IMR-90 (cell line): Measurements from ENCODE around the gene MZT2A. TPM values are rescaled to one million over a fixed set of nuclear protein-coding genes. Genes with fewer than 3 reads are reported as not detected.
"Not testable (repeated sequence)": the region's sequence is repeated elsewhere in the genome, so short reads cannot be mapped to it uniquely, and the experiment has no call there.

Experiments
- ATAC-seq: fragments of 200-7000 bp; cut with Tn5 transposase; 2 replicates; pipeline ENCODE4 v1.9.1; 2020; ENCODE audit warnings: low read depth, mild to moderate bottlenecking, moderate library complexity
- BruUV-seq: library from RNA; stranded (reverse); fragments of 400-500 nt; replicated peaks from 2 replicates; lab custom pipeline; 2021; lab: Mats Ljungman, UMichigan
- CTCF ChIA-PET: fragments of 300-600 bp; formaldehyde crosslinking; extraction: SDS; loops from one replicate; lab custom pipeline; 2021; ENCODE audit warnings: antibody characterized with exemption; lab: Yijun Ruan, JAX
- POLR2A ChIA-PET: fragments of 300-600 bp; sonication (Branson Sonifier 250); formaldehyde crosslinking; loops from one replicate; lab custom pipeline; 2022; ENCODE audit warnings: antibody characterized with exemption; ENCODE audit not compliant: unreplicated experiment; lab: Charles Lee
- DNase-seq: peaks from one replicate; pipeline ENCODE4 v3.0.0; 2013
- H2AFZ ChIP-seq: replicated peaks from 2 replicates; pipeline ENCODE3; 2013; ENCODE audit warnings: low read length, mild to moderate bottlenecking; ENCODE audit not compliant: poor library complexity
- H2AK5ac ChIP-seq: 2 replicates; pipeline ENCODE4 v1.6.1; 2013; ENCODE audit warnings: low read depth, low read length, inconsistent platforms
- H2AK9ac ChIP-seq: replicated peaks from 2 replicates; pipeline ENCODE3; 2013; ENCODE audit warnings: mild to moderate bottlenecking, low read depth, low read length, moderate library complexity; ENCODE audit not compliant: poor library complexity
- H2BK120ac ChIP-seq: 2 replicates; pipeline ENCODE4 v1.6.1; 2013; ENCODE audit warnings: low read depth, low read length, inconsistent platforms
- H2BK15ac ChIP-seq: 3 replicates; pipeline ENCODE4 v1.6.1; 2013; ENCODE audit warnings: low read depth, low read length, inconsistent platforms
- H2BK20ac ChIP-seq: 2 replicates; pipeline ENCODE4 v1.6.1; 2013; ENCODE audit warnings: low read depth, mild to moderate bottlenecking, inconsistent platforms, low read length, moderate library complexity
- H2BK5ac ChIP-seq: 2 replicates; pipeline ENCODE4 v1.6.1; 2013; ENCODE audit warnings: mild to moderate bottlenecking, low read depth, low read length, inconsistent platforms; ENCODE audit not compliant: poor library complexity, severe bottlenecking
- H3K14ac ChIP-seq: replicated peaks from 2 replicates; pipeline ENCODE4 v1.6.1; 2013; ENCODE audit warnings: low read depth, low read length, inconsistent platforms
- H3K18ac ChIP-seq: 2 replicates; pipeline ENCODE4 v1.6.1; 2013; ENCODE audit warnings: low read depth, low read length, control low read depth
- H3K23ac ChIP-seq: 2 replicates; pipeline ENCODE4 v1.6.1; 2013; ENCODE audit warnings: low read depth, low read length, inconsistent platforms
- H3K27ac ChIP-seq: 2 replicates; pipeline ENCODE4 v1.5.1; 2013; ENCODE audit warnings: mild to moderate bottlenecking, control low read depth, low read length; ENCODE audit not compliant: insufficient read depth
- H3K27me3 ChIP-seq: 2 replicates; pipeline ENCODE4 v1.6.1; 2013; ENCODE audit warnings: low read length; ENCODE audit not compliant: control insufficient read depth, insufficient read depth
- H3K36me3 ChIP-seq: 2 replicates; pipeline ENCODE4 v1.6.1; 2013; ENCODE audit warnings: low read length, mixed read lengths; ENCODE audit not compliant: control insufficient read depth, insufficient read depth
- H3K4ac ChIP-seq: 2 replicates; pipeline ENCODE4 v1.6.1; 2013; ENCODE audit warnings: low read depth, low read length, inconsistent platforms
- H3K4me1 ChIP-seq: 2 replicates; pipeline ENCODE4 v1.6.1; 2013; ENCODE audit warnings: low read length, mixed read lengths; ENCODE audit not compliant: control insufficient read depth, insufficient read depth
- H3K4me2 ChIP-seq: 2 replicates; pipeline ENCODE4 v1.6.1; 2013; ENCODE audit warnings: low read depth, mild to moderate bottlenecking, control low read depth, low read length, moderate library complexity
- H3K4me3 ChIP-seq: 2 replicates; pipeline ENCODE4 v1.5.1; 2013; ENCODE audit warnings: low read depth, mild to moderate bottlenecking, control low read depth, low read length, moderate library complexity; ENCODE audit not compliant: insufficient read depth
- H3K56ac ChIP-seq: 2 replicates; pipeline ENCODE4 v1.6.1; 2013; ENCODE audit warnings: low read length, inconsistent platforms; ENCODE audit not compliant: insufficient read depth; ENCODE audit errors: extremely low read depth
- H3K79me1 ChIP-seq, 2 experiments: 2 replicates each; pipeline ENCODE4 v1.6.1; 2013; ENCODE audit warnings: low read length in 2 of 2, inconsistent platforms in 1 of 2, low read depth in 1 of 2
- H3K9ac ChIP-seq: 2 replicates; pipeline ENCODE4 v1.6.1; 2013; ENCODE audit warnings: low read depth, low read length, control low read depth
- H3K9me1 ChIP-seq: 2 replicates; pipeline ENCODE4 v1.6.1; 2013; ENCODE audit warnings: low read length, inconsistent platforms; ENCODE audit not compliant: insufficient read depth
- H3K9me3 ChIP-seq: 2 replicates; pipeline ENCODE4 v1.6.1; 2013; ENCODE audit warnings: low read length; ENCODE audit not compliant: control insufficient read depth, insufficient read depth
- H4K20me1 ChIP-seq: 2 replicates; pipeline ENCODE4 v1.6.1; 2013; ENCODE audit warnings: low read length, inconsistent platforms; ENCODE audit not compliant: insufficient read depth
- H4K5ac ChIP-seq: 2 replicates; pipeline ENCODE4 v1.6.1; 2013; ENCODE audit warnings: mild to moderate bottlenecking, low read depth, low read length, control low read depth
- H4K8ac ChIP-seq, 2 experiments: 2 replicates each; pipeline ENCODE4 v1.6.1; 2013; ENCODE audit warnings: low read depth in 2 of 2, low read length in 2 of 2, control low read depth in 1 of 2, inconsistent platforms in 1 of 2
- H4K91ac ChIP-seq: 2 replicates; pipeline ENCODE4 v1.6.1; 2013; ENCODE audit warnings: low read depth, low read length, inconsistent platforms; ENCODE audit not compliant: insufficient read depth
- WGBS, 2 experiments: methylation state at CpG; one replicate each; pipeline versions ENCODE4 v1.1.5 to v1.1.7; 2013; ENCODE audit warnings: missing lambda C conversion rate in 2 of 2; ENCODE audit not compliant: insufficient read length in 1 of 2; ENCODE audit errors: extremely low coverage in 2 of 2; 5-methylcytosine and 5-hydroxymethylcytosine counted together
- dilution Hi-C: fragments of 300-500 bp; cut with HindIII; formaldehyde crosslinking; loops from one replicate; pipeline ENCODE4 v1.14.3; 2018; ENCODE audit warnings: low sequenced_read_pairs; ENCODE audit not compliant: unreplicated experiment
- in situ Hi-C: fragments of 300-500 bp; cut with MboI; formaldehyde crosslinking; loops from 3 replicates; pipeline ENCODE4 v1.14.3; 2019; ENCODE audit warnings: low sequenced_read_pairs, inconsistent platforms, mixed read lengths
- intact Hi-C: fragments of 100-400 bp; cut with micrococcal nuclease; formaldehyde crosslinking; loops from 2 replicates; pipeline ENCODE4 v1.10.0; 2022
- polyA plus RNA-seq, 3 experiments: library from polyadenylated mRNA; depleted of rRNA; stranded (reverse); fragments of >200 nt; gene quantifications; 2 replicates each; pipeline ENCODE4 v1.2.3, GENCODE V29; 2012; ENCODE audit warnings: low replicate concordance in 1 of 3
- total RNA-seq: library from RNA; depleted of rRNA; stranded (reverse); fragments of >200 nt; gene quantifications from 2 replicates; pipeline ENCODE4 v1.2.3, GENCODE V29; 2012

Gene MZT2A
- total and polyA plus RNA-seq, 2 of the 4 experiments (the other 2 are of a cell fraction): 23.1 to 82.3 TPM

- H3K23ac ChIP-seq, H3K4me1 ChIP-seq, H3K36me3 ChIP-seq, ATAC-seq, H3K27me3 ChIP-seq, H4K5ac ChIP-seq, H3K27ac ChIP-seq, dilution Hi-C loops, H2BK5ac ChIP-seq, H2AK5ac ChIP-seq, POLR2A ChIA-PET, DNase-seq, H3K9me3 ChIP-seq, H3K18ac ChIP-seq, H3K9me1 ChIP-seq, H2AFZ ChIP-seq, H2AK9ac ChIP-seq, H4K20me1 ChIP-seq, H3K9ac ChIP-seq, H3K4me3 ChIP-seq, H4K91ac ChIP-seq, H3K79me1 ChIP-seq, H2BK20ac ChIP-seq, H3K56ac ChIP-seq, BruUV-seq, H2BK15ac ChIP-seq, H3K4me2 ChIP-seq, H3K4ac ChIP-seq, in situ Hi-C loops, H3K14ac ChIP-seq, H4K8ac ChIP-seq, intact Hi-C loops, H2BK120ac ChIP-seq, CTCF ChIA-PET: not testable (repeated sequence)
- WGBS, 2 experiments: no CpG with 5 or more reads among the region's 2 CpGs
These were observed 37.3 kb downstream of the MZT2A start for GRCh38 chr2:131454914-131455313.

- DNase-seq, in situ Hi-C loops: not testable (repeated sequence)
These were observed 40.8 kb downstream of the MZT2A start for GRCh38 chr2:131451265-131451949.

More at GRCh38 chr2:131451265-131451949, 40.8 kb downstream of the MZT2A start:
- H3K79me1 ChIP-seq, H3K27me3 ChIP-seq, H3K4me2 ChIP-seq, H2AFZ ChIP-seq, H4K91ac ChIP-seq, H3K9me3 ChIP-seq, ATAC-seq, H2BK5ac ChIP-seq, H4K20me1 ChIP-seq, H2BK20ac ChIP-seq, H3K18ac ChIP-seq, intact Hi-C loops, H3K27ac ChIP-seq, H3K4me3 ChIP-seq, H2AK5ac ChIP-seq, H4K8ac ChIP-seq, POLR2A ChIA-PET, H4K5ac ChIP-seq, H2BK120ac ChIP-seq, H3K9me1 ChIP-seq, H3K23ac ChIP-seq, H2AK9ac ChIP-seq, BruUV-seq, H2BK15ac ChIP-seq, H3K9ac ChIP-seq, H3K4ac ChIP-seq, H3K56ac ChIP-seq, H3K14ac ChIP-seq, H3K36me3 ChIP-seq, H3K4me1 ChIP-seq, dilution Hi-C loops: not testable (repeated sequence)
- CTCF ChIA-PET: interaction anchor here (0.6 kb wide), 1 partner anchor 418 kb away, joined by 3 read pairs; no protein-coding TSS in a partner anchor
- WGBS, 2 experiments: no CpG with 5 or more reads among the region's 10 CpGs
